Vagina (tissue), 2 donors: ENCODE data around the gene MYO3B. TPM values are rescaled to one million over a fixed set of nuclear protein-coding genes. Genes with fewer than 3 reads are reported as not detected.
"Not testable (repeated sequence)": the region's sequence is repeated elsewhere in the genome, so short reads cannot be mapped to it uniquely, and the experiment has no call there.

Source experiments
- DNase-seq, 2 donors: peaks; one replicate each; pipeline ENCODE4 v3.0.0-alpha.2; 2017; ENCODE audit errors: extremely low spot score in 2 of 2
- H3K27ac ChIP-seq: fragments of 200-600 bp; sonication (generic); one replicate; pipeline ENCODE4 v1.5.1; 2019
- H3K27me3 ChIP-seq: fragments of 200-600 bp; sonication (generic); one replicate; pipeline ENCODE4 v1.5.1; 2019
- H3K36me3 ChIP-seq, 2 donors: fragments of 200-600 bp; sonication (generic); one replicate each; pipeline ENCODE4 v1.5.1; 2017 to 2019
- H3K4me1 ChIP-seq: fragments of 200-600 bp; sonication (generic); one replicate; pipeline ENCODE4 v1.5.1; 2019
- H3K4me3 ChIP-seq, 2 donors: fragments of 200-600 bp; sonication (generic); 1 replicate in 1 of 2; 2 replicates in 1 of 2; pipeline ENCODE4 v1.5.1; 2016 to 2019
- H3K9me3 ChIP-seq: fragments of 200-600 bp; sonication (generic); one replicate; pipeline ENCODE4 v1.5.1; 2019
- POLR2A ChIP-seq, 2 donors: fragments of 450-650 bp; IDR thresholded peaks; one replicate each; pipeline ENCODE4 v1.6.1; 2017; ENCODE audit warnings: antibody characterized with exemption in 2 of 2, mild to moderate bottlenecking in 2 of 2, moderate library complexity in 2 of 2
- POLR2AphosphoS5 ChIP-seq, 2 donors: sonication (generic); formaldehyde crosslinking; IDR thresholded peaks; one replicate each; pipeline ENCODE4 v1.9.0; 2017; ENCODE audit warnings: antibody characterized with exemption in 2 of 2, mild to moderate bottlenecking in 2 of 2, low read depth in 1 of 2; ENCODE audit not compliant: insufficient read depth in 1 of 2
- intact Hi-C: fragments of 100-400 bp; cut with DNase I; formaldehyde crosslinking; loops from one replicate; pipeline ENCODE4 v1.15.1; 2023
- total RNA-seq: library from RNA; depleted of rRNA; stranded (reverse); fragments of >200 nt; gene quantifications from one replicate; pipeline ENCODE4 v1.2.3, GENCODE V29; 2016
- TF ChIP-seq, protein P1 (sequence below), 3 experiments: fragments of 450-650 bp in 2 of 3; fragments of 200-600 bp in 1 of 3; sonication (generic) in 1 of 3; IDR thresholded peaks; one replicate each; pipeline ENCODE4 v1.5.1; 2017 to 2019; ENCODE audit warnings: antibody characterized with exemption in 3 of 3, mild to moderate bottlenecking in 2 of 3, moderate library complexity in 2 of 3

MYO3B gene
- total RNA-seq, 1 donor from 2014 or later, result 0.49 TPM

DNA sequence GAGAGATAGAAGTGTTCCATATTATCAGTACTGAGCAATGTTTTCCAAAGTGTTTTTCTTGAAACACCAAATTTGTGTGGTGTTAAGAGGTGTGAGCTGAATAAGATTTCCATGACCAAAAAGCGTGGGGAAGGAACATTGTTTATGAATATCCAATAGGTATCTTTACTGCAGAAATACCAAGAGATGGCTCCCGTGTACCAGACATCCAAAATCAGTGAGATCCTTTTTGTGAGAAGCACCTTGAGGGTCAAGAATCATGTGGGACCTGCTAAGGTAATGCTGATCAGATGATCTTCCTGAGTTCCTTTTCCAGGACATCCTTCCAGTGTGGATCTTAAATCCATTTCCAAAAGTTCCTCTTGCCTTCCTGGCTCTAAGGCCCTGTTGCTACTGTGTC, 246.0 kb downstream of the MYO3B start:
- Histone ChIP-seq H3K4me1 (peaks cover 14% of the 10 kb centered on the region), H3K27me3 (no peaks in the 10 kb centered on the region), H3K9me3 (no peaks in the 10 kb centered on the region), H3K4me3 (no peak overlapping the region), H3K36me3 (no peaks in the 10 kb centered on the region), H3K27ac (peak overlapping the region; percentile 20)
- intact Hi-C loops, result no loop called here
- DNase-seq, result no peak
- TF ChIP-seq, protein P1, sequence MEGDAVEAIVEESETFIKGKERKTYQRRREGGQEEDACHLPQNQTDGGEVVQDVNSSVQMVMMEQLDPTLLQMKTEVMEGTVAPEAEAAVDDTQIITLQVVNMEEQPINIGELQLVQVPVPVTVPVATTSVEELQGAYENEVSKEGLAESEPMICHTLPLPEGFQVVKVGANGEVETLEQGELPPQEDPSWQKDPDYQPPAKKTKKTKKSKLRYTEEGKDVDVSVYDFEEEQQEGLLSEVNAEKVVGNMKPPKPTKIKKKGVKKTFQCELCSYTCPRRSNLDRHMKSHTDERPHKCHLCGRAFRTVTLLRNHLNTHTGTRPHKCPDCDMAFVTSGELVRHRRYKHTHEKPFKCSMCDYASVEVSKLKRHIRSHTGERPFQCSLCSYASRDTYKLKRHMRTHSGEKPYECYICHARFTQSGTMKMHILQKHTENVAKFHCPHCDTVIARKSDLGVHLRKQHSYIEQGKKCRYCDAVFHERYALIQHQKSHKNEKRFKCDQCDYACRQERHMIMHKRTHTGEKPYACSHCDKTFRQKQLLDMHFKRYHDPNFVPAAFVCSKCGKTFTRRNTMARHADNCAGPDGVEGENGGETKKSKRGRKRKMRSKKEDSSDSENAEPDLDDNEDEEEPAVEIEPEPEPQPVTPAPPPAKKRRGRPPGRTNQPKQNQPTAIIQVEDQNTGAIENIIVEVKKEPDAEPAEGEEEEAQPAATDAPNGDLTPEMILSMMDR (IDR thresholded peaks at IDR 0.05), result no peak
- TF ChIP-seq POLR2A (IDR thresholded peaks at IDR 0.05) (no peak), POLR2AphosphoS5 (IDR thresholded peaks at IDR 0.05; ENCODE audit: insufficient read depth in 1 of 2, low read depth in 1 of 2) (no peak)

DNA sequence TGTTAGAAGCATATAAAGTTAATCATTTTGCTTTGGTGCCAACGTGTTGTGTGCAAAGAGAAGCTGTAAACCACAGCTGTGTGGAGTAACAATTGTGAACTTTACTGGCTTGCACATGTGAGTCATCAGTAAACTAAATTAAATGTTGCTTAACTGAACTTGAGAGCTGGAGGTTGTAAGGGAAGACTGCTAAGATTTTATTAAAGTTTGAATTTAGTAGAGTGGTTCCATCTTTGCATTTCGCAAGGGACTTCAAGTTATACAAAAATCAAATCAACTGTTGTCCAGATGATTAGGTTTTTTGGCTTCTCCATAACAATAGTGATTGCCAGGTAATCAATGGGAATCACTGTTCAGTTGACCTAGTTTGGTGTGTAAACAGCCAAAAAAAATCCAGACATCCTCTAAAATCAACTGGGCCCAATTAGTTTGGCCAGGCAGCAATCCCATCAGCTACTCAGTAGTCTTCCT, 247.4 kb downstream of the MYO3B start:
- H3K36me3 ChIP-seq, result no peaks in the 10 kb centered on the region
- H3K27me3 ChIP-seq, result no peaks in the 10 kb centered on the region
- H3K4me1 ChIP-seq, result peaks cover 14% of the 10 kb centered on the region
- no peak overlapping the region for H3K27ac ChIP-seq
- intact Hi-C loops, result no loop called here
- TF ChIP-seq POLR2A (IDR thresholded peaks at IDR 0.05) (no peak), POLR2AphosphoS5 (IDR thresholded peaks at IDR 0.05; ENCODE audit: insufficient read depth in 1 of 2, low read depth in 1 of 2) (peak in 1 of 2 donors; percentile 31)
- TF ChIP-seq, protein P1 (IDR thresholded peaks at IDR 0.05), result no peak
- no peak for DNase-seq
- H3K9me3 ChIP-seq, result no peaks in the 10 kb centered on the region
- H3K4me3 ChIP-seq, result no peak overlapping the region

DNA sequence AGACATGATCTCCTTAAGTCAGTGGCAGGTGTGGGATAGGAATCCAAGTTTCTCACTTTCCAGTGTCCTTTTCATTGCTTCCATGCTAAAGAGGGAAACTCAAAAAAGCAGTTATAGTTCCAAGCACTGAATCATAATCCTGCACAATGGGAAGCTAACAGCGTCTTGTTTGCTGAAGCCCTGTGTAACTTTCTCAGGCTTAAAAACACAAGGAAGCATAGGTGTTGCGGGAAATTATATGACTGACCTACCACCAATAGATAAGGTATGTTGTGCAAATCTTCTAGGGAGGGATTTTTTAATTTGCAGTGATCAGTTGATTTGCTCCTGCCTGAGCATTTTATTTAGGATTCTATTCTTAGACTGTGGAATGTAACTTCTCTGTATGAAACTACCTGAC, 250.9 kb downstream of the MYO3B start:
- TF ChIP-seq POLR2A (IDR thresholded peaks at IDR 0.05) (no peak), POLR2AphosphoS5 (IDR thresholded peaks at IDR 0.05; ENCODE audit: insufficient read depth in 1 of 2, low read depth in 1 of 2) (no peak)
- TF ChIP-seq, protein P1 (IDR thresholded peaks at IDR 0.05), result no peak
- DNase-seq, result no peak
- H3K27me3 ChIP-seq, result no peaks in the 10 kb centered on the region
- H3K9me3 ChIP-seq, result no peaks in the 10 kb centered on the region
- H3K36me3 ChIP-seq, result no peaks in the 10 kb centered on the region
- intact Hi-C loops, result no loop called here
- H3K27ac ChIP-seq, result no peak overlapping the region
- H3K4me3 ChIP-seq, result no peak overlapping the region
- peaks cover 21% of the 10 kb centered on the region for H3K4me1 ChIP-seq

DNA sequence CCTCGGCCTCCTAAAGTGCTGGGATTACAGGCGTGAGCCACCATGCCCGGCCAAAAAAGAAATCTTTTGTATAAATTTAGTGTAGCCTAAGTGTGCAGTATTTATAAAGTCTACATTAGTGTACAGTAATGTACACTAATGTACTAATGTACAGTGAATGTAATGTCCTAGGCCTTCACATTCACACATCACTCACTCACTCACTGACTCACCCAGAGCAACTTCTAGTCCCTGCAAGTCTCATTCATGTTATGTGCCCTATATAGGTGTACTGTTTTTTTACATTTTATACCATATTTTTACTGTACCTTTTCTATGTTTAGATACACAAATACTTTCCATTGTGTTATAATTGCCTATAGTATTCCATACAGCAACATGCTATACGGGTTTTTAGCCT, 254.9 kb downstream of the MYO3B start:
- H3K27ac ChIP-seq, result no peak overlapping the region
- TF ChIP-seq POLR2AphosphoS5 (IDR thresholded peaks at IDR 0.05; ENCODE audit: insufficient read depth in 1 of 2, low read depth in 1 of 2) (no peak), POLR2A (IDR thresholded peaks at IDR 0.05) (no peak)
- TF ChIP-seq, protein P1 (IDR thresholded peaks at IDR 0.05), result no peak
- no peaks in the 10 kb centered on the region for H3K36me3 ChIP-seq
- no peak overlapping the region for H3K4me3 ChIP-seq
- DNase-seq, result no peak
- intact Hi-C loops, result no loop called here
- H3K9me3 ChIP-seq, result no peaks in the 10 kb centered on the region
- H3K4me1 ChIP-seq, result peaks cover 7% of the 10 kb centered on the region
- H3K27me3 ChIP-seq, result no peaks in the 10 kb centered on the region

DNA sequence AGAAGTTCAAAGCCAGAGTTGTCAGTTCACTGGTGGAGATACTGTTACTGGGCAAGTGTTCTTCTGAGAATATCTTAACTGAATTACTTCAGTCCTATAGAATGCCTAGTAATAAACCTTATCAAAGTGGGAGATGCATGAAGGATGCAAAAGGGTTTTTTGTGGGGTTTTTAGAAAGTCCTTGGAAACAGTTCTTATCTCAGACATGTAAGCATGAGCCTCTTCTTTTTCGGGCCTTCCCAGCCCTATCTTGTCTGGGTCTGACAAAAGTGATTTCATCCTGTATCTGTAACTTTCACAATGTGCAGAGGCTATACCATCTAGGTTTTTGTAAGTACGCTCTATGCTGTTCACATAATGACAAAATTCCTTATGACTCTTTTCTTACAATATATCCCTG, 255.5 kb downstream of the MYO3B start:
- H3K9me3 ChIP-seq, result no peaks in the 10 kb centered on the region
- H3K27me3 ChIP-seq, result no peaks in the 10 kb centered on the region
- TF ChIP-seq POLR2AphosphoS5 (IDR thresholded peaks at IDR 0.05; ENCODE audit: insufficient read depth in 1 of 2, low read depth in 1 of 2) (no peak), POLR2A (IDR thresholded peaks at IDR 0.05) (no peak)
- TF ChIP-seq, protein P1 (IDR thresholded peaks at IDR 0.05), result no peak
- DNase-seq, result no peak
- peaks cover 7% of the 10 kb centered on the region for H3K4me1 ChIP-seq
- H3K36me3 ChIP-seq, result no peaks in the 10 kb centered on the region
- H3K27ac ChIP-seq, result no peak overlapping the region
- intact Hi-C loops, result no loop called here
- H3K4me3 ChIP-seq, result no peak overlapping the region

DNA sequence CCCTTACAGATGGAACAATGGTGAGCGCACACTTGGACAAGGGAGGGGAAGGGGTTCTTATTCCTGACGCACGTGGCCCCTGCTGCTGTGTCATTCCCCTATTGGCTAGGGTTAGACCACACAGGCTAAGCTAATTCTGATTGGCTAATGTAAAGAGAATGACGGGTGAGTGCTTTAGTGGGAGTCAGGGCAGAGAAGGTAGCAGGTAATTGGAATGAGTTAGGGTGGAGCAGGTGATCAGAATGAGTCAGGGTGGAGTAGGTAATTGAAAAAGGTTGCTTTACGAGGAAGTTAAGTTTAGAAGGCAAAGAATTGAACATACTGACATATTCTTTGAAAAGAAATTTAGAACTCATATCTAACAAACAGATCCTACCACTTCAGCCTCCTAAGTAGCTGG, 256.4 kb downstream of the MYO3B start:
- H3K9me3 ChIP-seq, H3K4me1 ChIP-seq, H3K27ac ChIP-seq, H3K36me3 ChIP-seq, H3K27me3 ChIP-seq, DNase-seq, H3K4me3 ChIP-seq, intact Hi-C loops: not testable (repeated sequence)
